HepG2 (cell line): Measurements from ENCODE around the gene RPTOR.

ENCODE experiments used
- EZH2 ChIP-seq: conservative IDR thresholded peaks from 2 replicates; pipeline ENCODE4 v1.6.1; 2012; ENCODE audit warnings: mild to moderate bottlenecking, low read depth, low read length, moderate library complexity
- KDM5A ChIP-seq: fragments of 200-600 bp; sonication (generic); IDR thresholded peaks from 2 replicates; pipeline ENCODE4 v1.7.0; 2018; ENCODE audit warnings: antibody characterized with exemption, mild to moderate bottlenecking, low read length, borderline replicate concordance
- SAFB2 ChIP-seq: sonication (generic); formaldehyde crosslinking; IDR thresholded peaks from 2 replicates; pipeline ENCODE4 v1.5.1; 2020; ENCODE audit warnings: missing genetic modification reagents, low read depth, mild to moderate bottlenecking, borderline replicate concordance
- ZBTB21 ChIP-seq: sonication (generic); formaldehyde crosslinking; IDR thresholded peaks from 2 replicates; pipeline ENCODE4 v1.4.0; 2020; ENCODE audit warnings: missing genetic modification reagents
- ZFP36 ChIP-seq: fragments of 150-350 bp; IDR thresholded peaks from 2 replicates; pipeline ENCODE4 v1.6.1; 2018; ENCODE audit warnings: borderline replicate concordance, low read length, low read depth; ENCODE audit not compliant: partially characterized antibody
- ZFP37 ChIP-seq: sonication (generic); formaldehyde crosslinking; IDR thresholded peaks from 2 replicates; pipeline ENCODE4 v1.4.0; 2020; ENCODE audit warnings: missing genetic modification reagents, borderline replicate concordance
- ZNF484 ChIP-seq: sonication (generic); formaldehyde crosslinking; IDR thresholded peaks from 2 replicates; pipeline ENCODE4 v1.5.1; 2020; ENCODE audit warnings: mild to moderate bottlenecking, low read depth, missing genetic modification reagents, borderline replicate concordance
- ZNF780A ChIP-seq: sonication (generic); formaldehyde crosslinking; IDR thresholded peaks from 2 replicates; pipeline ENCODE4 v1.8.0; 2022; ENCODE audit warnings: mild to moderate bottlenecking, missing genetic modification reagents, moderate library complexity
- ZSCAN29 ChIP-seq: sonication (generic); formaldehyde crosslinking; conservative IDR thresholded peaks from 2 replicates; pipeline ENCODE4 v1.4.0; 2020; ENCODE audit warnings: mild to moderate bottlenecking, missing genetic modification reagents

DNA sequence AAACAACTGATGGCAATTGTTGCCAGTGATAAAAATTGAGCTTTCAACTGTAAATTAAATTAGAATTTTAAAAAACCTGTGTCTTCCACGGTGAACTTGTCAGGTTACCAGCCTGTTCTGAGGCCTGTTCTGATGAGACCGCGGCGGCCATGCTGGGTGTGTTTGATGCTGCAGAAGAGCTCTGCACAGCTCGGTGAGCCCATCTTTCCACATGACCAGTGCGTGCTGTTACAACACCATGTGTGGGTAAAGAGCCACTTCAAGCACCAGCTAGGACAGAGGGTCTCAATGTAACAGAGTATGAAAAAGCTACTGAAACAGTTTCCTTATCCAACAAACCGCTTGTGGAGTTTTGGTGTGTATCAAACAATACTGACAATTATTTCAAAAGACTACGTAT is 48.5 kb downstream of the RPTOR start:
- TF ChIP-seq EZH2 (no peak), ZSCAN29 (CRISPR knock-in tag) (no peak), SAFB2 (no peak), ZFP37 (CRISPR knock-in tag) (no peak), ZNF484 (CRISPR knock-in tag) (no peak), KDM5A (no peak), ZNF780A (CRISPR knock-in tag) (no peak), ZFP36 (no peak), ZBTB21 (CRISPR knock-in tag) (no peak)
